Fibroblast of lung (primary cell): ENCODE results near the gene CWC27.

ENCODE experiments used
- CTCF ChIP-seq, 2 donors: IDR thresholded peaks in 1 of 2; conservative IDR thresholded peaks in 1 of 2; 1 replicate in 1 of 2; 2 replicates in 1 of 2; pipeline ENCODE4 v1.5.1; 2011 to 2012; ENCODE audit warnings: low read length in 2 of 2, control low read depth in 1 of 2, inconsistent platforms in 1 of 2, low read depth in 1 of 2, mild to moderate bottlenecking in 1 of 2
- EZH2 ChIP-seq: IDR thresholded peaks from 2 replicates; pipeline ENCODE4 v1.5.1; 2012; ENCODE audit warnings: low read length, control low read depth, mild to moderate bottlenecking; ENCODE audit errors: missing control alignments

GRCh38 chr5:64839936-64840335, 71.2 kb downstream of the CWC27 start:
- TF ChIP-seq CTCF (conservative IDR thresholded peaks at IDR 0.05 in 1 of 2, IDR thresholded peaks at IDR 0.05 in 1 of 2; ENCODE audit: low read depth in 1 of 2, low read length in 2 of 2) (no peak), EZH2 (no peak)
